ENCODE results near the gene PFKM.
"Not testable (repeated sequence)": the region's sequence is repeated elsewhere in the genome, so short reads cannot be mapped to it uniquely, and the experiment has no call there.

Gene PFKM

DNA sequence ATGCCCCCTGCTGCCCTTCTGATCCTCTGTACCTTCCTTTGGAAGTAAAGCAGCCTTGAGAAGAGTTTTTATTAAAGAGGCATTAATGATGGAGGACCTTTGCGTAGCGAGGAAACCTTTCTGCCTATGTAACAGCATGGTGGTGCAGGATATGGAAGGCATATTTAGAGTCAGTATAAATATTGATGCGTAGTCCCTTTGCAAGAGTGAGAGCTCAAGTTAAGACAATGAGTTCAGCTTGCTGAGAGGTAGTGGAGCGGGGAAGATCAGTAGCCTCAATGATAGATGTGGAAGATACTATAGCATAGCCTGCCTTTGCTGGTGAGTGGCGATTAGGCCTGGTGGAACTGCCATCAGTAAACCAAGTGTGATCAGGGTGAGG lies 7.9 kb upstream of the PFKM start:
- not testable (repeated sequence) for DNase-seq (ENCODE audit: low read depth)

DNA sequence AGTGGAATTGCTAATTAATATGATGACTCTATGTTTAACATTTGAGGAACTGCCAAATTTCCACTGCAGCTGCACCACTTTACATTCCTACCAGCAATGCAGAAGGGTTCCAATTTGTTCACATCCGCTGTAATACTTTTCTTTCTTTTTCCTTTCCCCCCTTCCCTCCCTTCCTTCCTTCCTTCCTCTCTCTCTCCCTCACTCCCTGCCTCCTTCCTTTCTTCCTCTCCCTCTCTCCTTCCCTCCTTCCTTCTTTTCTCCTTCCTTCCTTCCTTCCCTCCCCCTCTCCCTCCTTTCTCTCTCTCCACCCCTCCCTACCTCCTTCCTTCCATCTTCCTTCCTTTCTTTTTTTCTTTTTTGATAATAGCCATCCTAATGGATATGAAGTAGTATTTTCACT lies 3.2 kb upstream of the PFKM start:
- no peak for DNase-seq (ENCODE audit: low read depth)

GRCh38 chr12:48118284-48118871 lies 786 bp upstream of the PFKM start:
- no peak for DNase-seq (ENCODE audit: low read depth)

DNA sequence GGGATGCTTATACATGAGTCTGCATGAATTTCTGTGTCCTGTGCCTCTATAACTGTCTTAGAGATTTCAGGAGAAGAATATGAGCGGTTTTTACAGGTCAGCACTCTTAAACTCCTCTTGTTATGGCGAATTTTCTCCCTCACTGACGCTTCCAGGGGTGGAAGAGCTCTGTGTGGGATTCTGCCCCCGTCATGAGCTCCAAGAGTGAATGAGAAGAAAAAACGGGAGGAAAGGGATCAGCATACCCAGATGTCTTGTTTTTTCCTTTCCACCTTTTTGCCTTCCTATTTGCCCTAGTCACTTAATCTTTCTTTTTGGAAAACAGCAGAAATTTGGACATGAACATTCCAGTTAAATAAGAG lies 651 bp downstream of the PFKM start:
- no peak for DNase-seq (ENCODE audit: low read depth)

DNA sequence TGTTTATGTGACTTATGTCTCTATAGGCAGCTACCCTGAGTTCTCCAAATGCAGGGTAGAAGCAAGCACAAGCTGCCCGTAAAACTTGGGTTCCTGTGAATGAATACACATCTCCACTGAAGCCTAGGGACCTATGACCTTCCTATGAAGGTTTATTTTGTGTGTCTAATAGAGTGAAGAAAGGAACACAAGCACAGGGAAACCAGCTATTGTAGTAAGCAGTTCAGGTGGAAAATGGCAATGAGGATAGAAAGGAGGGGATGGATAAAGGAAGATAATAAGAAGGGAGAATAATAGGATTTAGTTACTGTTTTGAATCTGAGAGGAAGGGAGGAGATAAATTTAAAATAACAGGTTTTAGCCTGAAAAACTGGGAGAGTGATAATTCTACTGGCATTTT lies 2.4 kb downstream of the PFKM start:
- DNase-seq (ENCODE audit: low read depth), result no peak

DNA sequence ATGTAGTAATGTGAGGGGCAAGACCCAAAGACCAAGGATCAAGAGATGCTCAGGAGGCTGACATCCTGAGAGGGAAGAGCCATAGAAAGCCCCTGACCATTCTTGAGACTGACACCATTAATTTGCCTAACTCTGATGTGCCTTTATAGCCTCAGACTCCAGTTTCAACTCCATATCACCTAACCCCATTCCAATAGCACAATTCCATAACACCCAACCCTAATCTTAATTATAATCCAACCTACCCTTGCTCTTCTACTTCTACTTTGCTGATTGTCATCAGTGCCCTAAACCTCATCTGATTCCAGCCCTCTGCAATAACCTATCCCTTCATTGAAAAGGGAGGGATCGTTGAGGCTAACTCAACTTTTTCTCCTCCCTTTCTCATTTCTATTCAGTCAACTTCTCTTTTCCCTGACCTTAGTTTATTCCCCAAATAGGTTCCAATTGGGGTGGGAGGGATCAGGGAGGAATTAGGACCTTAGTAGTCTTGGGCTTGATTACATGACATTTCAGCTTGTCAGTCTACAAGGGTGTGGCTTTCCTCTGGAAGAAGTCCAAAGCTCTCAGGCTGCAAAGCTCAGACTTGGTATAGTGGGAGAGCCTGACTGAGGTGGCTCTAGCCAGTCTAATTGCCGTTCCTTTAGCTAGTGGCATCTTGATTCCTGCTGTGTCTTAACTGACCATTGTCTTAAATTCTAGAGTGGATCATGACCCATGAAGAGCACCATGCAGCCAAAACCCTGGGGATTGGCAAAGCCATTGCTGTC lies 3.1 kb downstream of the PFKM start:
- DNase-seq (ENCODE audit: low read depth), result peak; percentile 6

- no peak for DNase-seq (ENCODE audit: low read depth)
Measured at GRCh38 chr12:48123169-48123568, 4.0 kb downstream of the PFKM start.

DNA sequence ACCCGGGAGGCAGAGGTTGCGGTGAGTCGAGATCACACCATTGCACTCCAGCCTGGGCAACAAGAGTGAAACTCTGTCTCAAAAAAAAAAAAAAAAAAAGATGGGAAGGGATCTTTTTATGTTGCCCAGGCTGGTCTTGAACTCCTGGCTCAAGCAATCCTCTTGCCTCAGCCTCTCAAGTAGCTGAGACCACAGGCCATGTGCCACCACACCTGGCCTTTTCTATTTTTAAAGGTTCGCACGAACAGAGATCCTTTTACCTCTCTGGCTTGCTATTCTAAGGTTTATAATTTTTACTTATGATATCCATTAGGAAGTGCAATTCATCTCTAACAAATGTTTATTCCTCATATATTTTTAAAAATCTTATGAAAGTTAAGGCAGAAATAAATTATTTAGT lies 6.4 kb downstream of the PFKM start:
- DNase-seq (ENCODE audit: low read depth), result not testable (repeated sequence)

- DNase-seq (ENCODE audit: low read depth), result no peak
Measured at GRCh38 chr12:48125985-48126384, 6.8 kb downstream of the PFKM start.

DNA sequence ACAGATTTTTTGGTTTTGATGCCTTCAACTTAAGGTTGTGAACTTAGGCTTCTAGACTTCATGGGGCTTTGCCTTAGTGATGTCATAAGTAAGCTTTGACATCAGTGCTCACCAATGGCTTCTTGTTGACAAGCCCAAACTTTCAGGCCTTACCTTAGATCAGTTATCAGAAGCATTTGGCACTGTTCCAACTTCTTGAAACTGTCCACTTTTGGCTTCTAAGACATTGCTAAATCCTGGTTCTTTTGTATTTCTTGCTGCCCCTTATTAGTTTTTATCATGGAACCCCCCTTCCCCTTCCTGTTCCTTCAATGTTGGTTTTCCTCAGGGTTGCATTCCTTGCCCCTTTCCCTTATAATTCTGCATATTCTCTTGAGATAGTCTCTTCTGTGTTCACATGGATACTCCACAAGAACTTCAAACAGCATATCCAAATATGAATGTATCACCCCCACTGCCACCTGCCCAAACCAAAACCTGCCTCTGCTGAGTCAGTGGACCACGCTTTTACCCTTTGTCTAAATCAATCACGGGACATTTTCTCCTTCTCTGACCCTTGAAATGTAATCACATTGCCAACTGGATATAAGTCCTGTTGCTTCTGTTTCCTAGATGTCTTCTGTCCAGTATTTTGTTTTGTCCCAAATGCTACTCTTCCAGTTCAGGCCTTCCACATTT lies 7.9 kb downstream of the PFKM start:
- no peak for DNase-seq (ENCODE audit: low read depth)

GRCh38 chr12:48128800-48129199 lies 9.6 kb downstream of the PFKM start:
- peak; percentile 36 for DNase-seq (ENCODE audit: low read depth)

- no peak for DNase-seq (ENCODE audit: low read depth)
Measured at GRCh38 chr12:48129376-48129775, 10.2 kb downstream of the PFKM start.

DNA sequence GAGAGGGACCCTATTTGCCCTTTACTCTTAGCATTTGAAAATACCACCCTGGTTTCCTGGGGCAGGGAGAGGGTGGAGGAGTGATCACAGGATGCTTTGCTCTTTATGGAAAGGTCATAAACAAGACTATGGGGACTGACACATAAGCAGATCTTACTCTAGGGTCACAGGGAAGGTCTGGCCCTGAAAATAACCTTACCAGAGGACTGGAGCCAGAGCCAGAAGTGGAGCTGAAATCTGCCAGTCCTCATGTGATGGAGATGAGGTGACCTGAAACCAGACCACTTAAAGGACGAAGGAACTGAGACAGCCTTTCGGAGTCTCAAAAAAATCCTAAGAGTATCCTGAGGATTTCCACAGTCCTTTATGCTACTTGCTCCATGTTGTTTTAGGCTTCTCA lies 12.4 kb downstream of the PFKM start:
- DNase-seq (ENCODE audit: low read depth), result no peak

DNA sequence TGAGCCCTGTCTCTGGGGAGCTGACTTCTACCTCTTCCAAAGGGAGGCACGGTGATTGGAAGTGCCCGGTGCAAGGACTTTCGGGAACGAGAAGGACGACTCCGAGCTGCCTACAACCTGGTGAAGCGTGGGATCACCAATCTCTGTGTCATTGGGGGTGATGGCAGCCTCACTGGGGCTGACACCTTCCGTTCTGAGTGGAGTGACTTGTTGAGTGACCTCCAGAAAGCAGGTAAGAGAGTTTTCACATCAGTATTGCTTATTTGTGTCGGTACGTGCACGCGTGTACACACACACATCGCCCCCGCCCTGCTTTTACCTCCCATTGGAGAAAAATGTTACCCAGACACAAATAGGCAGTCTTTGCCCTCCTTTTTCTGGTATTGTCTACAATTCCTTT lies 13.7 kb downstream of the PFKM start:
- DNase-seq (ENCODE audit: low read depth), result no peak

- no peak for DNase-seq (ENCODE audit: low read depth)
Measured at GRCh38 chr12:48135027-48135426, 15.9 kb downstream of the PFKM start.

GRCh38 chr12:48142818-48143674 lies 23.9 kb downstream of the PFKM start:
- no peak for DNase-seq (ENCODE audit: low read depth)

DNA sequence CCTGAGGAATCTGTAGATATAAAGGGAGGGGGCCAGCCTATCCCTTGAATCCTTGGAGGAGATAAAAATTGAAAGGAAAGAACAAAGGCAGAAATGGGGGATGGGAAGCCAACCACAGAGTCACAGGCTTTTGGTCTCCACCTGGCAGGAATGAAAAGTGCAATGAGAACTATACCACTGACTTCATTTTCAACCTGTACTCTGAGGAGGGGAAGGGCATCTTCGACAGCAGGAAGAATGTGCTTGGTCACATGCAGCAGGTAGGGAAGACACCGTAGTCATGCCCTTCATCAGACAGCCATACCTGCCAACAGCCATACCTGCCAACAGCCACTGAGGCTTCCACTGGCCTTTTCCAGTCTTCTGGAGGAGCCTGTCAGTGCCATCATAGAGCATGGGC lies 24.7 kb downstream of the PFKM start:
- DNase-seq (ENCODE audit: low read depth), result no peak

- DNase-seq (ENCODE audit: low read depth), result no peak
Measured at GRCh38 chr12:48145981-48146380, 26.8 kb downstream of the PFKM start.

- no peak for DNase-seq (ENCODE audit: low read depth)
Measured at GRCh38 chr12:48151103-48151771, 32.1 kb downstream of the PFKM start.

- DNase-seq (ENCODE audit: low read depth), result not testable (repeated sequence)
Measured at GRCh38 chr12:48155786-48156185, 36.6 kb downstream of the PFKM start.

DNA sequence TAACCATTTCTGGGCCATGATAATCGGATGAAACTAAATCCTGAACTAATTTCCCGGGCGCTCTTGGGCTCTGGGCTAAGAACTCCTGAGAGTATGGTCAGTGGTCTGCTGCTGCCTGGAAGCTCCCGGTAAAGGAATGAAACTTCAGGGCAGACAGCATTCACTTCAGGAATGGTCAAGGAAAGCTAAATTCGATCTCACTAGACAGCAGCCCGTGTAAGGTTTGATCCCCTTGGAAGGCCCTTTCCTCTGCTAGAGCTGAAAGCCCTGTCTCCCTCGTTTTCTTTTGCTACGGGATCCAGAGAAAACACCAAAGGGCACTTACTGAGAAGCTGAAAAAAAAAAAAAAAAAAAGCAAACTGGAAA lies 37.5 kb downstream of the PFKM start:
- DNase-seq (ENCODE audit: low read depth), result no peak
